Loucy (cell line): ENCODE data around the gene TMEM127.
"Not testable (repeated sequence)": the region's sequence is repeated elsewhere in the genome, so short reads cannot be mapped to it uniquely, and the experiment has no call there.

Experiments
- H2AFZ ChIP-seq: fragments of 200-600 bp; sonication (generic); 2 replicates; pipeline ENCODE4 v1.6.0; 2016; ENCODE audit warnings: antibody characterized with exemption, mild to moderate bottlenecking, low read length, moderate library complexity
- H3F3A ChIP-seq: fragments of 200-600 bp; 2 replicates; pipeline ENCODE4 v1.6.0; 2016; ENCODE audit warnings: antibody characterized with exemption, low read depth, mild to moderate bottlenecking
- H3K27me3 ChIP-seq: fragments of 200-600 bp; sonication (generic); 2 replicates; pipeline ENCODE4 v1.6.1; 2014; ENCODE audit warnings: low read length, mild to moderate bottlenecking; ENCODE audit not compliant: insufficient read depth, poor library complexity, severe bottlenecking
- H3K36me3 ChIP-seq: fragments of 200-600 bp; sonication (generic); 2 replicates; pipeline ENCODE4 v1.6.1; 2016; ENCODE audit warnings: low read length; ENCODE audit not compliant: insufficient read depth
- H3K4me1 ChIP-seq: fragments of 200-600 bp; sonication (generic); 2 replicates; pipeline ENCODE4 v1.5.1; 2014; ENCODE audit warnings: low read length, mild to moderate bottlenecking; ENCODE audit not compliant: insufficient read depth, poor library complexity, severe bottlenecking
- H3K4me2 ChIP-seq: fragments of 200-600 bp; sonication (generic); 2 replicates; pipeline ENCODE4 v1.6.0; 2014; ENCODE audit warnings: antibody characterized with exemption, low read length, low read depth, mild to moderate bottlenecking; ENCODE audit not compliant: poor library complexity, severe bottlenecking
- H3K4me3 ChIP-seq: fragments of 200-600 bp; sonication (generic); 2 replicates; pipeline ENCODE4 v1.5.1; 2014; ENCODE audit warnings: low read length, mild to moderate bottlenecking, mixed read lengths; ENCODE audit not compliant: poor library complexity, severe bottlenecking
- H3K79me2 ChIP-seq: fragments of 200-600 bp; sonication (generic); 2 replicates; pipeline ENCODE4 v1.6.1; 2014; ENCODE audit warnings: low read length; ENCODE audit not compliant: insufficient read depth
- H3K9ac ChIP-seq: fragments of 200-600 bp; sonication (generic); 2 replicates; pipeline ENCODE4 v1.6.0; 2014; ENCODE audit warnings: mild to moderate bottlenecking, low read depth, low read length, moderate library complexity; ENCODE audit not compliant: poor library complexity, severe bottlenecking
- H3K9me2 ChIP-seq: fragments of 200-600 bp; sonication (generic); replicated peaks from 2 replicates; pipeline ENCODE4 v1.6.1; 2016; ENCODE audit warnings: low read depth, low read length, mixed read lengths
- H3K9me3 ChIP-seq: fragments of 200-600 bp; sonication (generic); 2 replicates; pipeline ENCODE4 v1.6.1; 2014; ENCODE audit warnings: mild to moderate bottlenecking, antibody characterized with exemption, low read length, low read depth; ENCODE audit not compliant: insufficient read depth
- H4K20me1 ChIP-seq: fragments of 200-600 bp; sonication (generic); 2 replicates; pipeline ENCODE4 v1.6.0; 2014; ENCODE audit warnings: antibody characterized with exemption, low read length, mild to moderate bottlenecking; ENCODE audit not compliant: insufficient read depth, poor library complexity, severe bottlenecking
- EZH2phosphoT487 ChIP-seq: fragments of 200-600 bp; IDR thresholded peaks from 2 replicates; pipeline ENCODE4 v1.6.1; 2018; ENCODE audit warnings: antibody characterized with exemption, mild to moderate bottlenecking, moderate library complexity, borderline replicate concordance
- TF ChIP-seq, protein P1 (sequence below): fragments of 200-600 bp; sonication (generic); conservative IDR thresholded peaks from 2 replicates; pipeline ENCODE4 v1.5.1; 2014; ENCODE audit warnings: mild to moderate bottlenecking, antibody characterized with exemption, low read length

TMEM127 gene

DNA sequence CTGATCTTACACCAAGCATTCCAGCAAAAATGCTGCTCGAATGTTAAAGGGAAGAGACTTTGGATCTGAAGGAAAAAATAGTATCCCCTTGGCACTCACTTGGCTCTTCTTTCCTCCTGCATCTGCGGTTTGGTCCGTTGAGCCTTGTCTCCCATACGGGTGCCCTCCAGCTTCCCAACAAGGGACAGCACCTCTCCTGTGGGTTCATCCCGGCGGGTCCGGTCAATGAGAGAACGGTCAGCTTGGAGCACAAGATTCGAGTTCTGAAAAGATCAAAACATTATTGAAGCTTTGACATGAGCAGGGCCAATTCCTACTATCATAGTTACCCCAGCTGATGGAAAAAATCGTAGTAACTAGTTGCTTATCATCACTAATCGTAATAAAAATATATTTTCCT, 38.8 kb upstream of the TMEM127 start:
- no peaks in the 10 kb centered on the region for H3K9me2 ChIP-seq
- peak overlapping the region; percentile 93 for H3K9ac ChIP-seq
- H3K36me3 ChIP-seq, result peaks cover 37% of the 10 kb centered on the region; the same call in 1 of the 2 replicates
- peak overlapping the region; percentile 80 for H3K4me3 ChIP-seq
- H3K79me2 ChIP-seq, result peaks cover 67% of the 10 kb centered on the region
- H3K4me1 ChIP-seq, result peaks cover 47% of the 10 kb centered on the region
- peak overlapping the region; percentile 97 for H3K4me2 ChIP-seq
- no peaks in the 10 kb centered on the region for H3K27me3 ChIP-seq
- no peaks in the 10 kb centered on the region for H3K9me3 ChIP-seq
- H4K20me1 ChIP-seq, result peaks cover 49% of the 10 kb centered on the region
- TF ChIP-seq, protein P1, sequence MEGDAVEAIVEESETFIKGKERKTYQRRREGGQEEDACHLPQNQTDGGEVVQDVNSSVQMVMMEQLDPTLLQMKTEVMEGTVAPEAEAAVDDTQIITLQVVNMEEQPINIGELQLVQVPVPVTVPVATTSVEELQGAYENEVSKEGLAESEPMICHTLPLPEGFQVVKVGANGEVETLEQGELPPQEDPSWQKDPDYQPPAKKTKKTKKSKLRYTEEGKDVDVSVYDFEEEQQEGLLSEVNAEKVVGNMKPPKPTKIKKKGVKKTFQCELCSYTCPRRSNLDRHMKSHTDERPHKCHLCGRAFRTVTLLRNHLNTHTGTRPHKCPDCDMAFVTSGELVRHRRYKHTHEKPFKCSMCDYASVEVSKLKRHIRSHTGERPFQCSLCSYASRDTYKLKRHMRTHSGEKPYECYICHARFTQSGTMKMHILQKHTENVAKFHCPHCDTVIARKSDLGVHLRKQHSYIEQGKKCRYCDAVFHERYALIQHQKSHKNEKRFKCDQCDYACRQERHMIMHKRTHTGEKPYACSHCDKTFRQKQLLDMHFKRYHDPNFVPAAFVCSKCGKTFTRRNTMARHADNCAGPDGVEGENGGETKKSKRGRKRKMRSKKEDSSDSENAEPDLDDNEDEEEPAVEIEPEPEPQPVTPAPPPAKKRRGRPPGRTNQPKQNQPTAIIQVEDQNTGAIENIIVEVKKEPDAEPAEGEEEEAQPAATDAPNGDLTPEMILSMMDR, result no peak
- no peak for TF ChIP-seq EZH2phosphoT487
- no peak overlapping the region for H2AFZ ChIP-seq
- no peaks in the 10 kb centered on the region for H3F3A ChIP-seq

GRCh38 chr2:96301865-96302264, 36.1 kb upstream of the TMEM127 start:
- Histone ChIP-seq H3K4me3 (peak overlapping the region; percentile 50), H3K79me2 (peaks cover 77% of the 10 kb centered on the region)

GRCh38 chr2:96296925-96297324, 31.1 kb upstream of the TMEM127 start:
- H3K79me2 ChIP-seq, result peaks cover 31% of the 10 kb centered on the region
- no peak for TF ChIP-seq EZH2phosphoT487
- TF ChIP-seq, protein P1, result no peak
- H3K27me3 ChIP-seq, result no peaks in the 10 kb centered on the region
- no peak overlapping the region for H3K4me3 ChIP-seq
- no peak overlapping the region for H3K4me2 ChIP-seq
- no peak overlapping the region for H2AFZ ChIP-seq
- peaks cover 33% of the 10 kb centered on the region for H4K20me1 ChIP-seq
- H3K36me3 ChIP-seq, result peaks cover 98% of the 10 kb centered on the region
- H3K9me2 ChIP-seq, result no peaks in the 10 kb centered on the region
- H3K9me3 ChIP-seq, result no peaks in the 10 kb centered on the region
- H3K9ac ChIP-seq, result no peak overlapping the region
- no peaks in the 10 kb centered on the region for H3F3A ChIP-seq
- H3K4me1 ChIP-seq, result peaks cover 11% of the 10 kb centered on the region

More at GRCh38 chr2:96301865-96302264, 36.1 kb upstream of the TMEM127 start:
- Histone ChIP-seq H3K9me3 (no peaks in the 10 kb centered on the region), H2AFZ (no peak overlapping the region), H3K9ac (peak overlapping the region; percentile 45), H3K4me2 (peak overlapping the region; percentile 97), H4K20me1 (peaks cover 58% of the 10 kb centered on the region), H3F3A (no peaks in the 10 kb centered on the region), H3K9me2 (no peaks in the 10 kb centered on the region), H3K4me1 (peaks cover 47% of the 10 kb centered on the region), H3K36me3 (peaks cover 65% of the 10 kb centered on the region), H3K27me3 (no peaks in the 10 kb centered on the region)
- no peak for TF ChIP-seq EZH2phosphoT487

DNA sequence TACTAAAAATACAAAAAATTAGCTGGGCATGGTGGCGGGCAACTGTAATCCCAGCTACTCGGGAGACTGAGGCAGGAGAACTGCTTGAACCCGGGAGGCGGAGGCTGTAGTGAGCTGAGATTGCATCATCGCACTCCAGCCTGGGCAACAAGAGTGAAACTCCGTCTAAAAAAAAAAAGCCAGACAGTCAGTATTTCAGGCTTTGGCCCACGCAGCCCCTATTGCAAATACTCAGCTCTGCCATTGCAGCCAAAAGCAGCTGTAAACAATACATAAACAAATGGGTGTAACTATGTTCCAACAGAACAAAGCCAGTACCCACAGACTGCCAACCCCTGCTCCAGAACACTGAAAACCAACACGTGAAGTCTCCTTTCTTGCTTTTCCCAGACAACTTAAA, 28.5 kb upstream of the TMEM127 start:
- H3K9ac ChIP-seq, H3K9me2 ChIP-seq: not testable (repeated sequence)
- H4K20me1 ChIP-seq, result peaks cover 12% of the 10 kb centered on the region

More for the DNA sequence above, 28.5 kb upstream of the TMEM127 start:
- not testable (repeated sequence) for H2AFZ ChIP-seq, H3K9me3 ChIP-seq, H3K4me1 ChIP-seq, H3K27me3 ChIP-seq, H3K4me2 ChIP-seq, H3K4me3 ChIP-seq, H3F3A ChIP-seq, H3K79me2 ChIP-seq
- peaks cover 100% of the 10 kb centered on the region for H3K36me3 ChIP-seq
